ENCODE results near the gene PAQR8.

The PAQR8 gene, protein sequence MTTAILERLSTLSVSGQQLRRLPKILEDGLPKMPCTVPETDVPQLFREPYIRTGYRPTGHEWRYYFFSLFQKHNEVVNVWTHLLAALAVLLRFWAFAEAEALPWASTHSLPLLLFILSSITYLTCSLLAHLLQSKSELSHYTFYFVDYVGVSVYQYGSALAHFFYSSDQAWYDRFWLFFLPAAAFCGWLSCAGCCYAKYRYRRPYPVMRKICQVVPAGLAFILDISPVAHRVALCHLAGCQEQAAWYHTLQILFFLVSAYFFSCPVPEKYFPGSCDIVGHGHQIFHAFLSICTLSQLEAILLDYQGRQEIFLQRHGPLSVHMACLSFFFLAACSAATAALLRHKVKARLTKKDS

DNA sequence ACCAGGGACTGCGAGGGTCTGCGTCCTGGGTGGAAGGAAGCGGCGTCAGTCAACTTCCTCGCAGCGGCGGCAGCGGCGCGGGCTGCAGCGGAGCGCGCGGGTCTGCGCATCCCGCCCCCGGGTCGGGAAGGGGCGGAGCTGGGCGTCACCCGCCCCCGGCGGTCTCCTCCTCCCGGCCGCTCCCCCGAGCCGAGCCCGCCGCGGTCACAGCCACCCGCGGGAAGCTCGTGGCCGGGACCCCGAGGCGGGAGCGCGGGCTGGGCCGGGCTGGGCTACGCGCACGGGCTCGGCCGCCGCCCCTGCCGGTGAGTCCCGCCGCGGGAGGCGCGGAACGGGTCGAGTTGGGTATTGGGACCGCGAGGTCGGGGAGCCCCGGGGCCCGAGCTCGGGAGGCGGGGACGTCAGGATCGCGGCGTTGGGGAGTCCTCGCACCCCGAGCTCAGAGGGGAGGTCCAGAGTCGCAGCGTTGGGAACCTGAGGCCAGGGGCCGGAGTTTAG, at the start of gene PAQR8:
PAQR8 (plus strand) TSS at position 207 of the 498 bp plus-strand sequence. CDS start 41,063 bp downstream, outside the sequence.
- peak; percentile 84 for DNase-seq (ENCODE audit: insufficient read length, low spot score)
- TF ChIP-seq CTCF (IDR thresholded peaks at IDR 0.05; ENCODE audit: insufficient read depth, missing control alignments): no peak
- no peak for FAIRE-seq

DNA sequence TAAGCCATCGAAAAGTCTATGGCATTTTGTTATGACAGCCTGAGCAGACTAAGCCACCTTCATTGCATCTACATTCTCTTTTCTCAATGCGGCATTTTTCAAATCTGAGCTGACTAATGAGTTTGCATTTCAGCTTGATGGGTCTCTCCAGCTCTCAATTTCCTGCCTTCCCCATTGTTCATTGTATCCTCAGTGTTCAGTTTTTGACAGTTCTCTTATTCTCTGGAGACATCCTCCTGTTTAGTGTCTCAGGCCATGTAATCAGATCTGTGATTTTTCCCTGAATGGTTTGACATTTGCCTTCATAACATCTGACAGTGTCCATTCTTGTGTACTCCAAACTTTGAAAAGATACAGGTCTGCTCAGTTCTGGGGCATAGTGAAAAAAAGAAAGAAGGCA, 49.5 kb upstream of the PAQR8 start:
- no peak for DNase-seq (ENCODE audit: insufficient read length, low spot score)
- no peak for TF ChIP-seq CTCF (IDR thresholded peaks at IDR 0.05; ENCODE audit: insufficient read depth, missing control alignments)
- FAIRE-seq: no peak

- DNase-seq (ENCODE audit: insufficient read length, low spot score): no peak
- no peak for FAIRE-seq
- TF ChIP-seq CTCF (IDR thresholded peaks at IDR 0.05; ENCODE audit: insufficient read depth, missing control alignments): no peak
Observed at GRCh38 chr6:52314752-52315151, 47.2 kb upstream of the PAQR8 start.

GRCh38 chr6:52317211-52317610, 44.7 kb upstream of the PAQR8 start:
- FAIRE-seq: no peak
- no peak for TF ChIP-seq CTCF (IDR thresholded peaks at IDR 0.05; ENCODE audit: insufficient read depth, missing control alignments)

DNA sequence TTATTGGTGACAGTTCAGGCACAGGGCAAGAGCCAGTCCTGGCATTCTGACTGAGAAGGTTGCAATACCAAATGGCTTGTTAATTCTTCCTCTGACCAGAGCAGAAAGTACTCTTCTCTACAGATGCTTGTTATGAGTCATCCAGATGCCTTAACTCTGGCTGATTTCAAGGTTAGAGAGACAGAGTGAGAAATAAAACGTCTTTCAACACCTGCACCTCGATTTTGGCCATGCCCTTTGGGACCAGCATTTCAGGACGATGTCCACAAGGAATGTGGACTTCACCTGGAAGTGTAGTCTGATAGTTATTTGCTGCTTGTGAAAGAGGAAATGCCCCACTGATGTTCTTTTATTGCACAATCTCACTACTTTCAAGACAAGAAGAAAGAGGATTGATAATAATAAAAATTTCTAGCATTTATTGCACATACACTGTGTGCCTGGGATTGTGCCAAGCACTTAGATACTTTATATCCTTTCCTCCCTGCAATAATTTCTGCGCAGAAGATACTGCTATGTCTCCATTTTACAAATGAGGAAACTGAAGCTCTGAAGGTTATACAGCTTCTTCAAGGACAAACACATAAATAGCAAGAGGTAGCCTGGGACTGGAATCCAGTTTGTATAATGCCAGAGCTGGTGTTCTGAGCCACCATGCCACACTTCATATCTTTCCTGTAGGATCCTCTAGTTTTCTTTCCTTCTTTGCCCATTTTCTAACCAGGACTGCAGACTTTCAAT, 43.9 kb upstream of the PAQR8 start:
- DNase-seq (ENCODE audit: insufficient read length, low spot score): no peak
- FAIRE-seq: no peak
- TF ChIP-seq CTCF (IDR thresholded peaks at IDR 0.05; ENCODE audit: insufficient read depth, missing control alignments): no peak

More at GRCh38 chr6:52317211-52317610, 44.7 kb upstream of the PAQR8 start:
- DNase-seq (ENCODE audit: insufficient read length, low spot score): no peak

DNA sequence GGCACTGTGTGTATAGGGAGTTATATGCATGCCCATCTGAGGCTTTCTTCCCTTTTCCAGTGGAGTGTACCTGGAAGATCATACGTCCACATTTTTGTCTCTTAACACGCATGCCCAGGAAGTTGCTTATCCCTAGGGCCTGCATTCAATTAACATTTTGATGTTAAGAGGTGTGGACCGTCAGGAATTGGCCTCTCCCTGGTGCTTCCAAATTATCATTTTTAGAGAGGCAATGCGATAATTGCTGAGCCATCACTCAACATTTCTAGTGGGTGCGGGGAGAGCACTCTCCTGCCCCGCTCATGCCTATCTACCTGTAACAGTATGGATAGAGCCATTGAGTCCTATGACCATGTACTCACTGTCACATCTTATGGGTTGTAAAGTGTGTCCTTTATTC, 37.8 kb upstream of the PAQR8 start:
- no peak for FAIRE-seq
- DNase-seq (ENCODE audit: insufficient read length, low spot score): no peak
- no peak for TF ChIP-seq CTCF (IDR thresholded peaks at IDR 0.05; ENCODE audit: insufficient read depth, missing control alignments)
